H1 (cell line): ENCODE data around the gene PDE1C. TPM values are rescaled to one million over a fixed set of nuclear protein-coding genes. Genes with fewer than 3 reads are reported as not detected.

Experiments
- CTCF ChIA-PET: fragments of 300-600 bp; sonication (Branson Sonifier 250); formaldehyde crosslinking; loops from one replicate; lab custom pipeline; 2021; ENCODE audit not compliant: partially characterized antibody; lab: Charles Lee
- POLR2A ChIA-PET: fragments of 300-600 bp; sonication (Branson Sonifier 250); formaldehyde crosslinking; loops from one replicate; lab custom pipeline; 2021; ENCODE audit warnings: inconsistent platforms; ENCODE audit not compliant: partially characterized antibody; lab: Charles Lee
- DNase-seq, 2 experiments: peaks; one replicate each; pipeline versions ENCODE4 v3.0.0 to v3.0.0-alpha.2; 2010 to 2022; ENCODE audit warnings: low spot score in 2 of 2, low read depth in 1 of 2, mixed read lengths in 1 of 2
- FAIRE-seq: peaks from 2 replicates; lab custom pipeline; 2011; peaks lifted over from hg19 to GRCh38; lab: Jason Lieb, UNC
- H2AFZ ChIP-seq: 2 replicates; pipeline ENCODE4 v1.8.1; 2012; ENCODE audit warnings: low read length, inconsistent platforms
- H2AK5ac ChIP-seq: 2 replicates; pipeline ENCODE4 v1.6.1; 2013; ENCODE audit warnings: low read depth, low read length
- H2BK120ac ChIP-seq: replicated peaks from 2 replicates; pipeline ENCODE3; 2013; ENCODE audit warnings: low read depth, low read length, inconsistent platforms
- H2BK12ac ChIP-seq: 2 replicates; pipeline ENCODE4 v1.6.1; 2013; ENCODE audit warnings: low read depth, low read length
- H2BK15ac ChIP-seq: 2 replicates; pipeline ENCODE4 v1.6.1; 2013; ENCODE audit warnings: low read length
- H2BK20ac ChIP-seq: 2 replicates; pipeline ENCODE4 v1.6.1; 2013; ENCODE audit warnings: low read length
- H2BK5ac ChIP-seq: 2 replicates; pipeline ENCODE4 v1.6.1; 2013; ENCODE audit warnings: low read depth, low read length
- H3K14ac ChIP-seq: 2 replicates; pipeline ENCODE4 v1.6.1; 2013; ENCODE audit warnings: inconsistent platforms; ENCODE audit not compliant: insufficient read length
- H3K18ac ChIP-seq: 2 replicates; pipeline ENCODE4 v1.6.1; 2013; ENCODE audit warnings: low read length; ENCODE audit errors: extremely low read depth
- H3K23ac ChIP-seq: 2 replicates; pipeline ENCODE4 v1.6.1; 2013; ENCODE audit warnings: inconsistent platforms; ENCODE audit not compliant: insufficient read length
- H3K23me2 ChIP-seq: 2 replicates; pipeline ENCODE4 v1.6.1; 2013; ENCODE audit warnings: low read depth, low read length
- H3K27ac ChIP-seq: 2 replicates; pipeline ENCODE4 v1.6.1; 2011; ENCODE audit warnings: low read depth, low read length, inconsistent platforms
- H3K27me3 ChIP-seq, 4 experiments: replicated peaks in 1 of 4; 1 replicate in 1 of 4; 2 replicates in 3 of 4; pipeline versions ENCODE4 v1.6.1 to v1.8.1; 2011 to 2013; ENCODE audit warnings: low read length in 3 of 4, mild to moderate bottlenecking in 3 of 4, inconsistent platforms in 2 of 4, mixed read lengths in 2 of 4, moderate library complexity in 1 of 4; ENCODE audit not compliant: control insufficient read depth in 3 of 4, insufficient read depth in 3 of 4; ENCODE audit errors: extremely low read depth in 1 of 4
- H3K36me3 ChIP-seq, 4 experiments: 2 replicates each; pipeline versions ENCODE4 v1.6.1 to v1.8.1; 2011 to 2013; ENCODE audit warnings: mild to moderate bottlenecking in 4 of 4, low read length in 3 of 4, moderate library complexity in 2 of 4, control low read depth in 1 of 4, inconsistent platforms in 1 of 4; ENCODE audit not compliant: insufficient read depth in 4 of 4, control insufficient read depth in 2 of 4
- H3K4ac ChIP-seq: replicated peaks from 2 replicates; pipeline ENCODE3; 2013; ENCODE audit warnings: low read length, low read depth, mixed read lengths, inconsistent platforms; ENCODE audit not compliant: insufficient read length
- H3K4me1 ChIP-seq, 4 experiments: replicated peaks in 1 of 4; 1 replicate in 1 of 4; 2 replicates in 3 of 4; pipeline versions ENCODE4 v1.6.1 to v1.8.1; 2011 to 2013; ENCODE audit warnings: low read length in 3 of 4, inconsistent platforms in 2 of 4, mixed read lengths in 1 of 4; ENCODE audit not compliant: insufficient read depth in 4 of 4, control insufficient read depth in 3 of 4
- H3K4me2 ChIP-seq, 2 experiments: 2 replicates each; pipeline versions ENCODE4 v1.6.1 to v1.8.1; 2011 to 2013; ENCODE audit warnings: low read depth in 2 of 2, low read length in 2 of 2, control low read depth in 1 of 2, inconsistent platforms in 1 of 2, mild to moderate bottlenecking in 1 of 2; ENCODE audit not compliant: insufficient read depth in 1 of 2
- H3K4me3 ChIP-seq, 4 experiments: fragments of 200-600, 300-600 bp in 1 of 4; sonication (generic), shearing (Covaris generic), sonication (Bioruptor Twin) in 1 of 4; 2 replicates each; pipeline versions ENCODE4 v1.5.1 to v1.8.1; 2011 to 2016; ENCODE audit warnings: low read length in 4 of 4, low read depth in 3 of 4, control low read depth in 2 of 4, inconsistent platforms in 2 of 4, mild to moderate bottlenecking in 2 of 4, mixed read lengths in 1 of 4, moderate library complexity in 1 of 4; ENCODE audit not compliant: insufficient read depth in 2 of 4; ENCODE audit errors: extremely low read depth in 1 of 4
- H3K56ac ChIP-seq: replicated peaks from 2 replicates; pipeline ENCODE3; 2013; ENCODE audit warnings: low read depth, mild to moderate bottlenecking, mixed read lengths, low read length, inconsistent platforms; ENCODE audit not compliant: insufficient read length
- H3K79me1 ChIP-seq: 2 replicates; pipeline ENCODE4 v1.6.1; 2013; ENCODE audit warnings: low read depth, low read length, control low read depth
- H3K79me2 ChIP-seq, 2 experiments: 2 replicates each; pipeline versions ENCODE4 v1.6.1 to v1.8.1; 2012 to 2013; ENCODE audit warnings: low read length in 2 of 2, mild to moderate bottlenecking in 2 of 2, inconsistent platforms in 1 of 2; ENCODE audit not compliant: insufficient read depth in 2 of 2, control insufficient read depth in 1 of 2
- H3K9ac ChIP-seq, 4 experiments: replicated peaks in 1 of 4; 1 replicate in 1 of 4; 2 replicates in 3 of 4; pipeline versions ENCODE4 v1.6.1 to v1.8.1; 2011 to 2013; ENCODE audit warnings: low read depth in 3 of 4, low read length in 3 of 4, control low read depth in 2 of 4, mild to moderate bottlenecking in 2 of 4, moderate library complexity in 2 of 4, inconsistent platforms in 1 of 4; ENCODE audit errors: extremely low read depth in 1 of 4
- H3K9me3 ChIP-seq, 2 experiments: 2 replicates each; pipeline versions ENCODE4 v1.6.1 to v1.8.1; 2012 to 2013; ENCODE audit warnings: mild to moderate bottlenecking in 2 of 2, moderate library complexity in 2 of 2, control low read depth in 1 of 2, inconsistent platforms in 1 of 2, low read depth in 1 of 2, low read length in 1 of 2, mixed read lengths in 1 of 2; ENCODE audit not compliant: insufficient read depth in 2 of 2
- H4K20me1 ChIP-seq, 2 experiments: replicated peaks in 1 of 2; 2 replicates each; pipeline versions ENCODE3 to v1.8.1; 2011 to 2013; ENCODE audit warnings: inconsistent platforms in 2 of 2, low read length in 2 of 2, mild to moderate bottlenecking in 1 of 2; ENCODE audit not compliant: insufficient read depth in 2 of 2, control insufficient read depth in 1 of 2
- H4K5ac ChIP-seq: 2 replicates; pipeline ENCODE4 v1.6.1; 2013; ENCODE audit warnings: low read length, low read depth, mixed read lengths, inconsistent platforms; ENCODE audit not compliant: insufficient read length
- H4K8ac ChIP-seq: 2 replicates; pipeline ENCODE4 v1.8.0; 2013; ENCODE audit warnings: mild to moderate bottlenecking, moderate library complexity, low read length, inconsistent platforms; ENCODE audit not compliant: insufficient read depth; ENCODE audit errors: extremely low read depth
- H4K91ac ChIP-seq: replicated peaks from 2 replicates; pipeline ENCODE3; 2013; ENCODE audit warnings: low read length, mixed read lengths, inconsistent platforms; ENCODE audit not compliant: insufficient read length
- CBX5 ChIP-seq: fragments of 300-800, 300-1000 bp; sonication (generic); IDR thresholded peaks from 2 replicates; pipeline ENCODE4 v1.7.1; 2016; ENCODE audit warnings: antibody characterized with exemption, low read length, low read depth
- KDM1A ChIP-seq: fragments of 200-600, 300-600 bp; sonication (generic); IDR thresholded peaks from 2 replicates; pipeline ENCODE4 v1.7.1; 2016; ENCODE audit warnings: mild to moderate bottlenecking, low read length, borderline replicate concordance
- RNF2 ChIP-seq: fragments of 200-900, 300-1000 bp; sonication (generic); IDR thresholded peaks from 2 replicates; pipeline ENCODE4 v1.7.1; 2016; ENCODE audit warnings: borderline replicate concordance, low read depth, mild to moderate bottlenecking, antibody characterized with exemption, low read length; ENCODE audit not compliant: poor library complexity, severe bottlenecking; ENCODE audit errors: missing control alignments
- USF2 ChIP-seq: IDR thresholded peaks from 2 replicates; pipeline ENCODE4 v1.6.1; 2011; ENCODE audit warnings: low read length, improper control_type of control experiment
- WGBS, 2 experiments: shearing (Covaris generic) in 1 of 2; methylation state at CpG; one replicate each; pipeline versions ENCODE4 v1.1.6 to v1.1.7; 2013 to 2015; ENCODE audit warnings: low lambda C conversion rate in 2 of 2, mixed read lengths in 2 of 2, inconsistent platforms in 1 of 2, low coverage in 1 of 2, missing lambda C conversion rate in 1 of 2; ENCODE audit not compliant: insufficient replicate concordance in 2 of 2, insufficient coverage in 1 of 2, insufficient read length in 1 of 2; ENCODE audit errors: extremely low coverage in 1 of 2, missing lambda C conversion rate in 1 of 2; 5-methylcytosine and 5-hydroxymethylcytosine counted together
- polyA plus RNA-seq, 7 experiments: library from polyadenylated mRNA; depleted of rRNA in 3 of 7; stranded (reverse) in 5 of 7; unstranded in 2 of 7; fragments of >200 nt in 5 of 7; fragments of 200-250 nt in 2 of 7; gene quantifications; 1 replicate in 5 of 7; 2 replicates in 1 of 7; 4 replicates in 1 of 7; pipeline versions ENCODE4 v1.2.1 to v1.2.3, GENCODE V29; 2011 to 2013; ENCODE audit warnings: missing spikeins in 2 of 7, mixed read lengths in 2 of 7
- total RNA-seq: library from RNA; stranded (reverse); fragmentation: NEBNext Ultra II Directional; extraction: Animal tissue kit (Norgen Biotek cat#: 25700); gene quantifications from 2 replicates; pipeline ENCODE4 v1.2.1, GENCODE V29; 2021

The PDE1C gene
- total and polyA plus RNA-seq, 2 of the 8 experiments (the other 6 are each of a cell fraction or from before 2014, with no cell fraction given), result 0.11 to 1.1 TPM

GRCh38 chr7:31981874-31982390, 88.3 kb downstream of the PDE1C start:
- H2BK5ac ChIP-seq, result no peak overlapping the region

More at GRCh38 chr7:31981874-31982390, 88.3 kb downstream of the PDE1C start:
- Histone ChIP-seq H4K8ac (no peak overlapping the region), H3K27me3 (no peaks in the 10 kb centered on the region; a peak in 1 of 7 replicates)
- TF ChIP-seq CBX5 (no peak), USF2 (no peak), RNF2 (no peak), KDM1A (no peak)
- TF ChIP-seq, all 59 proteins: peak for 0
- H2BK20ac ChIP-seq, result no peak overlapping the region
- H3K4me3 ChIP-seq, result no peak overlapping the region
- no peak overlapping the region for H3K14ac ChIP-seq
- no peak overlapping the region; the same call in 1 of the 2 replicates for H2AK5ac ChIP-seq
- H4K20me1 ChIP-seq, result no peaks in the 10 kb centered on the region
- H3K18ac ChIP-seq, result no peak overlapping the region
- no peaks in the 10 kb centered on the region for H3K23me2 ChIP-seq
- no peaks in the 10 kb centered on the region for H3K4me1 ChIP-seq
- CTCF ChIA-PET, result no interaction called here
- no peak overlapping the region for H3K4ac ChIP-seq
- no peaks in the 10 kb centered on the region for H3K79me1 ChIP-seq
- H3K27ac ChIP-seq, result no peak overlapping the region
- H2BK120ac ChIP-seq, result no peak overlapping the region
- no peak overlapping the region for H3K56ac ChIP-seq
- no peak overlapping the region for H4K91ac ChIP-seq
- peaks cover 0 to 4% of the 10 kb centered on the region in 2 experiments; a peak in 1 of 4 replicates for H3K9me3 ChIP-seq
- DNase-seq, result no peak
- POLR2A ChIA-PET, result no interaction called here
- H3K79me2 ChIP-seq, result no peaks in the 10 kb centered on the region
- H3K4me2 ChIP-seq, result no peak overlapping the region
- H3K9ac ChIP-seq, result no peak overlapping the region
- FAIRE-seq, result no peak
- no peaks in the 10 kb centered on the region for H3K36me3 ChIP-seq
- no peak overlapping the region for H3K23ac ChIP-seq
- no peak overlapping the region for H2BK12ac ChIP-seq
- no peak overlapping the region for H4K5ac ChIP-seq
- WGBS, 2 experiments, result 88% methylated on average over 6 of the region's 6 CpGs; no CpG with 5 or more reads in 1 of the 2 experiments
- H2BK15ac ChIP-seq, result no peak overlapping the region
- H2AFZ ChIP-seq, result no peak overlapping the region
